Mesodermal cell (in vitro differentiated cells): ENCODE measurements around the gene UBE2QL1.
A peak's percentile ranks its signal among the peaks of the same experiment; 100 is the strongest.

Experiments used
- H3K27ac ChIP-seq: 2 replicates; pipeline ENCODE4 v1.7.0; 2013; ENCODE audit warnings: mild to moderate bottlenecking, low read depth, low read length, moderate library complexity; ENCODE audit not compliant: severe bottlenecking
- H3K36me3 ChIP-seq: 2 replicates; pipeline ENCODE4 v1.7.1; 2013; ENCODE audit warnings: mild to moderate bottlenecking, low read length, moderate library complexity; ENCODE audit not compliant: control insufficient read depth, insufficient read depth
- H3K4me1 ChIP-seq: one replicate; pipeline ENCODE4 v1.7.1; 2013; ENCODE audit warnings: mild to moderate bottlenecking, low read length; ENCODE audit not compliant: insufficient read depth, control insufficient read depth, poor library complexity, severe bottlenecking
- H3K4me3 ChIP-seq: 2 replicates; pipeline ENCODE4 v1.7.0; 2013; ENCODE audit warnings: low read length, control low read depth, mild to moderate bottlenecking; ENCODE audit not compliant: insufficient read depth, poor library complexity, severe bottlenecking; ENCODE audit errors: extremely low read depth
- H3K9me3 ChIP-seq: 2 replicates; pipeline ENCODE4 v1.7.1; 2013; ENCODE audit warnings: mild to moderate bottlenecking, low read length, moderate library complexity; ENCODE audit not compliant: control insufficient read depth
- WGBS, 2 experiments: methylation state at CpG; one replicate each; pipeline ENCODE4 v1.1.5; 2013; ENCODE audit warnings: missing lambda C conversion rate in 2 of 2; ENCODE audit not compliant: insufficient coverage in 2 of 2; 5-methylcytosine and 5-hydroxymethylcytosine counted together

Gene UBE2QL1

GRCh38 chr5:6408627-6409446, 39.8 kb upstream of the UBE2QL1 start:
- H3K27ac ChIP-seq: no peak overlapping the region
- H3K36me3 ChIP-seq: no peaks in the 10 kb centered on the region
- H3K9me3 ChIP-seq: no peaks in the 10 kb centered on the region
- H3K4me1 ChIP-seq: peaks cover 3% of the 10 kb centered on the region
- no peak overlapping the region for H3K4me3 ChIP-seq
- 86 to 91% methylated on average over 5 to 7 of the region's 8 CpGs for WGBS, 2 experiments

GRCh38 chr5:6410421-6410820, 38.2 kb upstream of the UBE2QL1 start:
- no peaks in the 10 kb centered on the region for H3K36me3 ChIP-seq
- no peak overlapping the region for H3K4me3 ChIP-seq
- no peak overlapping the region for H3K27ac ChIP-seq
- 89 to 90% methylated on average over 5 to 6 of the region's 9 CpGs for WGBS, 2 experiments
- H3K9me3 ChIP-seq: no peaks in the 10 kb centered on the region
- peaks cover 3% of the 10 kb centered on the region for H3K4me1 ChIP-seq

- H3K36me3 ChIP-seq: no peaks in the 10 kb centered on the region
- no peaks in the 10 kb centered on the region for H3K9me3 ChIP-seq
- WGBS, 2 experiments: 89 to 95% methylated on average over 15 of the region's 15 CpGs
- peaks cover 3% of the 10 kb centered on the region for H3K4me1 ChIP-seq
- no peak overlapping the region for H3K27ac ChIP-seq
- no peak overlapping the region for H3K4me3 ChIP-seq
Observed at GRCh38 chr5:6411141-6411540, 37.5 kb upstream of the UBE2QL1 start.

- H3K4me3 ChIP-seq: no peak overlapping the region
- WGBS, 2 experiments: 92% methylated on average over 2 to 4 of the region's 4 CpGs
- H3K9me3 ChIP-seq: no peaks in the 10 kb centered on the region
- H3K36me3 ChIP-seq: no peaks in the 10 kb centered on the region
- H3K27ac ChIP-seq: no peak overlapping the region
- peaks cover 3% of the 10 kb centered on the region for H3K4me1 ChIP-seq
Observed at GRCh38 chr5:6412811-6413210, 35.8 kb upstream of the UBE2QL1 start.

- no peak overlapping the region for H3K4me3 ChIP-seq
- 87 to 90% methylated on average over 9 of the region's 10 CpGs for WGBS, 2 experiments
- H3K27ac ChIP-seq: no peak overlapping the region
- no peaks in the 10 kb centered on the region for H3K9me3 ChIP-seq
- H3K4me1 ChIP-seq: no peaks in the 10 kb centered on the region
- no peaks in the 10 kb centered on the region for H3K36me3 ChIP-seq
Observed at GRCh38 chr5:6417657-6418056, 31.0 kb upstream of the UBE2QL1 start.

GRCh38 chr5:6418679-6419276, 29.9 kb upstream of the UBE2QL1 start:
- Histone ChIP-seq H3K36me3 (no peaks in the 10 kb centered on the region), H3K4me3 (no peak overlapping the region), H3K4me1 (peaks cover 6% of the 10 kb centered on the region), H3K9me3 (no peaks in the 10 kb centered on the region), H3K27ac (no peak overlapping the region)
- WGBS, 2 experiments: 80 to 85% methylated on average over 1 to 2 of the region's 3 CpGs

- Histone ChIP-seq H3K36me3 (no peaks in the 10 kb centered on the region), H3K9me3 (no peaks in the 10 kb centered on the region), H3K27ac (no peak overlapping the region), H3K4me3 (no peak overlapping the region), H3K4me1 (peaks cover 6% of the 10 kb centered on the region)
- WGBS, 2 experiments: 82 to 87% methylated on average over 5 to 6 of the region's 8 CpGs
Observed at GRCh38 chr5:6419340-6419852, 29.3 kb upstream of the UBE2QL1 start.

GRCh38 chr5:6423327-6424109, 25.1 kb upstream of the UBE2QL1 start:
- WGBS, 2 experiments: 88 to 91% methylated on average over 3 to 9 of the region's 13 CpGs
- Histone ChIP-seq H3K27ac (peak overlapping the region; percentile 29), H3K4me3 (no peak overlapping the region), H3K9me3 (no peaks in the 10 kb centered on the region), H3K36me3 (no peaks in the 10 kb centered on the region), H3K4me1 (peaks cover 6% of the 10 kb centered on the region)

- Histone ChIP-seq H3K36me3 (no peaks in the 10 kb centered on the region), H3K27ac (no peak overlapping the region), H3K4me3 (no peak overlapping the region), H3K9me3 (no peaks in the 10 kb centered on the region), H3K4me1 (peaks cover 6% of the 10 kb centered on the region)
- WGBS, 2 experiments: 94 to 96% methylated on average over 4 to 7 of the region's 8 CpGs
Observed at GRCh38 chr5:6424110-6424659, 24.5 kb upstream of the UBE2QL1 start.

- no peak overlapping the region for H3K27ac ChIP-seq
- H3K4me3 ChIP-seq: no peak overlapping the region
- H3K9me3 ChIP-seq: no peaks in the 10 kb centered on the region
- peaks cover 6% of the 10 kb centered on the region for H3K4me1 ChIP-seq
- H3K36me3 ChIP-seq: no peaks in the 10 kb centered on the region
Observed at GRCh38 chr5:6424700-6425099, 24.0 kb upstream of the UBE2QL1 start.
